H7 (cell line): ENCODE results near the gene ARSG. TPM values are rescaled to one million over a fixed set of nuclear protein-coding genes. Genes with fewer than 3 reads are reported as not detected.
A peak's percentile ranks its signal among the peaks of the same experiment; 100 is the strongest.
"Not testable (repeated sequence)": the region's sequence is repeated elsewhere in the genome, so short reads cannot be mapped to it uniquely, and the experiment has no call there.

Experiments
- DNase-seq: peaks from one replicate; pipeline ENCODE4 v3.0.0; 2012
- H3K27me3 ChIP-seq: 2 replicates; pipeline ENCODE4 v1.6.0; 2011; ENCODE audit warnings: mild to moderate bottlenecking, low read length; ENCODE audit not compliant: control insufficient read depth, insufficient read depth
- H3K36me3 ChIP-seq: replicated peaks from 2 replicates; pipeline ENCODE4 v1.5.1; 2011; ENCODE audit warnings: low read length; ENCODE audit not compliant: control insufficient read depth, insufficient read depth
- H3K4me3 ChIP-seq: 2 replicates; pipeline ENCODE4 v1.5.1; 2011; ENCODE audit warnings: low read depth, mild to moderate bottlenecking, control low read depth, low read length, moderate library complexity; ENCODE audit not compliant: insufficient read depth
- total RNA-seq: library from RNA; depleted of rRNA; stranded (reverse); fragments of >200 nt; shearing (Covaris generic); gene quantifications from 2 replicates; pipeline ENCODE4 v1.2.3, GENCODE V29; 2014

ARSG gene
- total RNA-seq, 1 experiment from 2014 or later, result 15.7 TPM

GRCh38 chr17:68391561-68392268, 100.4 kb downstream of the ARSG start:
- DNase-seq, result no peak

GRCh38 chr17:68394608-68395331, 103.5 kb downstream of the ARSG start:
- Histone ChIP-seq H3K27me3 (no peaks in the 10 kb centered on the region), H3K36me3 (no peaks in the 10 kb centered on the region), H3K4me3 (no peak overlapping the region)
- no peak for DNase-seq

More at GRCh38 chr17:68391561-68392268, 100.4 kb downstream of the ARSG start:
- Histone ChIP-seq H3K27me3 (no peaks in the 10 kb centered on the region), H3K4me3 (no peak overlapping the region), H3K36me3 (no peaks in the 10 kb centered on the region)

- H3K4me3 ChIP-seq, result no peak overlapping the region
- H3K36me3 ChIP-seq, result no peaks in the 10 kb centered on the region
- no peak for DNase-seq
- no peaks in the 10 kb centered on the region for H3K27me3 ChIP-seq
Observed at GRCh38 chr17:68396226-68397107, 105.2 kb downstream of the ARSG start.

GRCh38 chr17:68397108-68397536, 105.8 kb downstream of the ARSG start:
- Histone ChIP-seq H3K4me3 (no peak overlapping the region), H3K36me3 (no peaks in the 10 kb centered on the region), H3K27me3 (no peaks in the 10 kb centered on the region)
- no peak for DNase-seq

- H3K4me3 ChIP-seq, result no peak overlapping the region
- H3K36me3 ChIP-seq, result no peaks in the 10 kb centered on the region
- H3K27me3 ChIP-seq, result no peaks in the 10 kb centered on the region
- peak; percentile 89 for DNase-seq
Observed at GRCh38 chr17:68398691-68399637, 107.7 kb downstream of the ARSG start.

GRCh38 chr17:68399638-68400403, 108.5 kb downstream of the ARSG start:
- H3K27me3 ChIP-seq, result no peaks in the 10 kb centered on the region
- no peak overlapping the region for H3K4me3 ChIP-seq
- no peak for DNase-seq
- H3K36me3 ChIP-seq, result no peaks in the 10 kb centered on the region

GRCh38 chr17:68400404-68400735, 109.1 kb downstream of the ARSG start:
- DNase-seq, result no peak
- Histone ChIP-seq H3K36me3 (no peaks in the 10 kb centered on the region), H3K4me3 (no peak overlapping the region), H3K27me3 (no peaks in the 10 kb centered on the region)

GRCh38 chr17:68401288-68401687, 110.0 kb downstream of the ARSG start:
- Histone ChIP-seq H3K4me3 (no peak overlapping the region), H3K36me3 (no peaks in the 10 kb centered on the region), H3K27me3 (no peaks in the 10 kb centered on the region)
- no peak for DNase-seq

GRCh38 chr17:68403122-68403521, 111.8 kb downstream of the ARSG start:
- no peaks in the 10 kb centered on the region for H3K36me3 ChIP-seq
- DNase-seq, result no peak
- no peak overlapping the region for H3K4me3 ChIP-seq
- H3K27me3 ChIP-seq, result no peaks in the 10 kb centered on the region

- H3K27me3 ChIP-seq, H3K36me3 ChIP-seq, DNase-seq, H3K4me3 ChIP-seq: not testable (repeated sequence)
Observed at GRCh38 chr17:68403837-68404236, 112.5 kb downstream of the ARSG start.

- DNase-seq, H3K27me3 ChIP-seq, H3K36me3 ChIP-seq: not testable (repeated sequence)
Observed at GRCh38 chr17:68407656-68408055, 116.4 kb downstream of the ARSG start.

GRCh38 chr17:68413597-68414560, 122.6 kb downstream of the ARSG start:
- H3K36me3 ChIP-seq, H3K27me3 ChIP-seq, DNase-seq: not testable (repeated sequence)
- peak overlapping the region; percentile 40 for H3K4me3 ChIP-seq

More at GRCh38 chr17:68407656-68408055, 116.4 kb downstream of the ARSG start:
- H3K4me3 ChIP-seq, result not testable (repeated sequence)
